Spleen (tissue), 11 donors: ENCODE measurements around the gene KRT39. TPM values are rescaled to one million over a fixed set of nuclear protein-coding genes. Genes with fewer than 3 reads are reported as not detected.

Source experiments
- DNase-seq: peaks from one replicate; pipeline ENCODE4 v3.0.0-alpha.2; 2020
- H3K27ac ChIP-seq, 8 donors: fragments of 200-600 bp; sonication (generic) in 7 of 8; 1 replicate in 4 of 8; 2 replicates in 4 of 8; pipeline versions ENCODE4 v1.5.0 to v1.8.0; 2016 to 2021; ENCODE audit warnings: inconsistent platforms in 4 of 8, mild to moderate bottlenecking in 4 of 8, moderate library complexity in 1 of 8
- H3K27me3 ChIP-seq, 7 donors: fragments of 200-600 bp; sonication (generic) in 6 of 7; replicated peaks in 1 of 7; 1 replicate in 4 of 7; 2 replicates in 3 of 7; pipeline versions ENCODE4 v1.5.0 to v1.8.0; 2016 to 2021; ENCODE audit warnings: inconsistent platforms in 3 of 7, mild to moderate bottlenecking in 1 of 7
- H3K36me3 ChIP-seq, 6 donors: fragments of 200-600 bp; sonication (generic) in 5 of 6; 1 replicate in 4 of 6; 2 replicates in 2 of 6; pipeline versions ENCODE4 v1.5.0 to v1.8.0; 2016 to 2021; ENCODE audit warnings: inconsistent platforms in 2 of 6
- H3K4me1 ChIP-seq, 6 donors: fragments of 200-600 bp; sonication (generic) in 5 of 6; 1 replicate in 3 of 6; 2 replicates in 3 of 6; pipeline versions ENCODE4 v1.5.0 to v1.8.0; 2016 to 2021; ENCODE audit warnings: inconsistent platforms in 3 of 6
- H3K4me3 ChIP-seq, 8 donors: fragments of 200-600 bp; sonication (generic) in 7 of 8; 1 replicate in 4 of 8; 2 replicates in 4 of 8; pipeline versions ENCODE4 v1.5.0 to v1.8.0; 2016 to 2021; ENCODE audit warnings: inconsistent platforms in 4 of 8, mild to moderate bottlenecking in 4 of 8, moderate library complexity in 2 of 8
- H3K9me3 ChIP-seq, 8 donors: fragments of 200-600 bp; sonication (generic) in 7 of 8; 1 replicate in 4 of 8; 2 replicates in 4 of 8; pipeline versions ENCODE4 v1.5.0 to v1.8.0; 2016 to 2021; ENCODE audit warnings: inconsistent platforms in 4 of 8
- CTCF ChIP-seq, 11 experiments: fragments of 200-600 bp in 7 of 11; fragments of 450-650 bp in 4 of 11; sonication (generic) in 4 of 11; IDR thresholded peaks in 8 of 11; conservative IDR thresholded peaks in 3 of 11; 1 replicate in 7 of 11; 2 replicates in 4 of 11; pipeline versions ENCODE4 v1.4.0 to v1.8.0; 2016 to 2021; ENCODE audit warnings: antibody characterized with exemption in 11 of 11, inconsistent platforms in 4 of 11, mild to moderate bottlenecking in 1 of 11
- POLR2A ChIP-seq, 3 donors: fragments of 450-650 bp; IDR thresholded peaks; one replicate each; pipeline ENCODE4 v1.5.1; 2017; ENCODE audit warnings: antibody characterized with exemption in 3 of 3, mild to moderate bottlenecking in 1 of 3
- POLR2AphosphoS5 ChIP-seq, 3 donors: sonication (generic); formaldehyde crosslinking; IDR thresholded peaks; one replicate each; pipeline ENCODE4 v1.5.1; 2017; ENCODE audit warnings: antibody characterized with exemption in 3 of 3
- WGBS, 5 donors: extraction: QIAGEN DNeasy Blood & Tissue Kit in 3 of 5; methylation state at CpG; one replicate each; pipeline versions ENCODE4 v1.1.5 to v1.1.7; 2013 to 2018; 5-methylcytosine and 5-hydroxymethylcytosine counted together
- intact Hi-C: fragments of 100-400 bp; cut with DNase I; formaldehyde crosslinking; loops from one replicate; pipeline ENCODE4 v1.15.0; 2023; ENCODE audit warnings: low total_unique reads
- polyA plus RNA-seq, 3 donors: library from polyadenylated mRNA; stranded (reverse); fragments of 200-250 nt; gene quantifications; one replicate each; pipeline ENCODE4 v1.2.1, GENCODE V29; 2013
- total RNA-seq, 7 donors: library from RNA; depleted of rRNA in 3 of 7; stranded (reverse); fragments of >200 nt in 3 of 7; fragmentation: NEBNext Ultra II Directional in 4 of 7; extraction: Animal tissue kit (Norgen Biotek cat#: 25700) in 4 of 7; gene quantifications; one replicate each; pipeline versions ENCODE4 v1.1.0 to v1.2.1, GENCODE V29; 2016 to 2021
- donor health status: healthy with polysubstance abuse.
- donor health status: DM: no; HTN: no; CAD: no; lungs with moderate emphysema.
- donor health status: DM: no; HTN: no; CAD: no.
- donor health status: Bipolar disorder and iron deficiency.
- donor health status: healthy.
- donor health status: DM: no; HTN: no; CAD: no.
- donor health status: DM: yes; HTN: yes; CAD: no.

KRT39 gene
- total and polyA plus RNA-seq, 10 donors, result not detected

- Histone ChIP-seq H3K27ac (no peak overlapping the region), H3K36me3 (no peaks in the 10 kb centered on the region), H3K9me3 (no peaks in the 10 kb centered on the region), H3K4me1 (no peaks in the 10 kb centered on the region), H3K27me3 (peaks cover 0 to 17% (median 0%) of the 10 kb centered on the region in 7 donors), H3K4me3 (no peak overlapping the region)
- DNase-seq, result no peak
- intact Hi-C loops, result no loop called here
- WGBS, 5 donors, result 74 to 91% (median 88%) methylated on average over 3 of the region's 3 CpGs
- TF ChIP-seq CTCF (IDR thresholded peaks at IDR 0.05 in 8 of 11, conservative IDR thresholded peaks at IDR 0.05 in 3 of 11) (no peak), POLR2AphosphoS5 (IDR thresholded peaks at IDR 0.05) (no peak), POLR2A (IDR thresholded peaks at IDR 0.05) (no peak)
Measured at GRCh38 chr17:40974366-40974765, 7.6 kb upstream of the KRT39 start.

GRCh38 chr17:40967582-40967981 lies 834 bp upstream of the KRT39 start:
- H3K27me3 ChIP-seq, result peaks cover 0 to 4% (median 0%) of the 10 kb centered on the region in 7 donors
- WGBS, 5 donors, result 72 to 87% (median 85%) methylated on average over 1 of the region's 1 CpG
- H3K9me3 ChIP-seq, result no peaks in the 10 kb centered on the region
- H3K4me1 ChIP-seq, result no peaks in the 10 kb centered on the region
- intact Hi-C loops, result no loop called here
- H3K36me3 ChIP-seq, result no peaks in the 10 kb centered on the region
- TF ChIP-seq POLR2AphosphoS5 (IDR thresholded peaks at IDR 0.05) (no peak), CTCF (IDR thresholded peaks at IDR 0.05 in 8 of 11, conservative IDR thresholded peaks at IDR 0.05 in 3 of 11) (no peak), POLR2A (IDR thresholded peaks at IDR 0.05) (no peak)
- H3K4me3 ChIP-seq, result no peak overlapping the region
- no peak overlapping the region for H3K27ac ChIP-seq
- no peak for DNase-seq

- TF ChIP-seq POLR2A (IDR thresholded peaks at IDR 0.05) (no peak), CTCF (IDR thresholded peaks at IDR 0.05 in 8 of 11, conservative IDR thresholded peaks at IDR 0.05 in 3 of 11) (peak in 10 of 11 experiments; percentile 20 to 81 (median 62)), POLR2AphosphoS5 (IDR thresholded peaks at IDR 0.05) (no peak)
- H3K27ac ChIP-seq, result no peak overlapping the region
- peaks cover 0 to 6% (median 0%) of the 10 kb centered on the region in 7 donors for H3K27me3 ChIP-seq
- WGBS, 5 donors, result 47 to 59% (median 51%) methylated on average over 1 of the region's 1 CpG
- H3K4me1 ChIP-seq, result no peaks in the 10 kb centered on the region
- no peaks in the 10 kb centered on the region for H3K9me3 ChIP-seq
- no peak overlapping the region for H3K4me3 ChIP-seq
- H3K36me3 ChIP-seq, result no peaks in the 10 kb centered on the region
- intact Hi-C loops, result no loop called here
- DNase-seq, result no peak
Measured at GRCh38 chr17:40963838-40964237, 2.9 kb downstream of the KRT39 start.

- no peak for DNase-seq
- TF ChIP-seq CTCF (IDR thresholded peaks at IDR 0.05 in 8 of 11, conservative IDR thresholded peaks at IDR 0.05 in 3 of 11), result no peak
- TF ChIP-seq POLR2AphosphoS5 (IDR thresholded peaks at IDR 0.05), result no peak
- no peak overlapping the region for H3K4me3 ChIP-seq
- intact Hi-C loops, result no loop called here
- H3K4me1 ChIP-seq, result no peaks in the 10 kb centered on the region
- no peak overlapping the region for H3K27ac ChIP-seq
- 81 to 89% (median 83%) methylated on average over 4 of the region's 4 CpGs for WGBS, 5 donors
- H3K27me3 ChIP-seq, result peaks cover 0 to 6% (median 0%) of the 10 kb centered on the region in 7 donors
- no peaks in the 10 kb centered on the region for H3K9me3 ChIP-seq
- no peaks in the 10 kb centered on the region for H3K36me3 ChIP-seq
Measured at GRCh38 chr17:40962059-40962561, 4.6 kb downstream of the KRT39 start.
